Karpas-422 (cell line): Measurements from ENCODE around the gene TERF2IP. TPM values are rescaled to one million over a fixed set of nuclear protein-coding genes. Genes with fewer than 3 reads are reported as not detected.

Source experiments
- DNase-seq: peaks from one replicate; pipeline ENCODE4 v3.0.0-alpha.2; 2015
- H2AFZ ChIP-seq: fragments of 200-600 bp; sonication (generic); 2 replicates; pipeline ENCODE4 v1.6.1; 2014; ENCODE audit warnings: antibody characterized with exemption, low read length, mixed read lengths
- H3K27ac ChIP-seq: fragments of 200-600 bp; sonication (generic); 2 replicates; pipeline ENCODE4 v1.5.1; 2014; ENCODE audit warnings: mild to moderate bottlenecking, low read length, moderate library complexity
- H3K27me3 ChIP-seq: fragments of 200-600 bp; sonication (generic); 2 replicates; pipeline ENCODE4 v1.6.1; 2014; ENCODE audit warnings: low read length, mixed read lengths
- H3K36me3 ChIP-seq: fragments of 200-600 bp; sonication (generic); 2 replicates; pipeline ENCODE4 v1.6.1; 2014; ENCODE audit warnings: low read length, mixed read lengths; ENCODE audit not compliant: insufficient read depth
- H3K4me1 ChIP-seq: fragments of 200-600 bp; sonication (generic); 2 replicates; pipeline ENCODE4 v1.6.1; 2014; ENCODE audit warnings: mild to moderate bottlenecking, low read length, mixed read lengths
- H3K4me2 ChIP-seq: fragments of 200-600 bp; sonication (generic); 2 replicates; pipeline ENCODE4 v1.6.1; 2014; ENCODE audit warnings: low read length, low read depth, mild to moderate bottlenecking; ENCODE audit not compliant: poor library complexity, severe bottlenecking
- H3K4me3 ChIP-seq: fragments of 200-600 bp; sonication (generic); 2 replicates; pipeline ENCODE4 v1.5.1; 2014; ENCODE audit warnings: mild to moderate bottlenecking, antibody characterized with exemption, low read length, mixed read lengths
- H3K79me2 ChIP-seq: fragments of 200-600 bp; sonication (generic); 2 replicates; pipeline ENCODE4 v1.6.1; 2014; ENCODE audit warnings: mild to moderate bottlenecking, low read length, mixed read lengths
- H3K9ac ChIP-seq: fragments of 200-600 bp; sonication (generic); 2 replicates; pipeline ENCODE4 v1.6.0; 2014; ENCODE audit warnings: low read length
- H3K9me2 ChIP-seq: fragments of 200-600 bp; sonication (generic), shearing (Covaris generic); replicated peaks from 2 replicates; pipeline ENCODE4 v1.6.0; 2014; ENCODE audit warnings: mild to moderate bottlenecking, low read length, moderate library complexity; ENCODE audit not compliant: insufficient read depth
- H3K9me3 ChIP-seq: fragments of 300-700, 200-600 bp; sonication (generic); 2 replicates; pipeline ENCODE4 v1.6.1; 2014; ENCODE audit warnings: low read length, mixed read lengths
- H4K20me1 ChIP-seq: fragments of 200-600 bp; sonication (generic); 2 replicates; pipeline ENCODE4 v1.6.1; 2014; ENCODE audit warnings: mild to moderate bottlenecking, antibody characterized with exemption, low read length, low read depth; ENCODE audit not compliant: insufficient read depth
- total RNA-seq: library from RNA; depleted of rRNA; stranded (reverse); fragments of >200 nt; shearing (Covaris generic); gene quantifications from 2 replicates; pipeline ENCODE4 v1.2.3, GENCODE V29; 2014; ENCODE audit warnings: low replicate concordance; rRNA removed

Gene TERF2IP, protein sequence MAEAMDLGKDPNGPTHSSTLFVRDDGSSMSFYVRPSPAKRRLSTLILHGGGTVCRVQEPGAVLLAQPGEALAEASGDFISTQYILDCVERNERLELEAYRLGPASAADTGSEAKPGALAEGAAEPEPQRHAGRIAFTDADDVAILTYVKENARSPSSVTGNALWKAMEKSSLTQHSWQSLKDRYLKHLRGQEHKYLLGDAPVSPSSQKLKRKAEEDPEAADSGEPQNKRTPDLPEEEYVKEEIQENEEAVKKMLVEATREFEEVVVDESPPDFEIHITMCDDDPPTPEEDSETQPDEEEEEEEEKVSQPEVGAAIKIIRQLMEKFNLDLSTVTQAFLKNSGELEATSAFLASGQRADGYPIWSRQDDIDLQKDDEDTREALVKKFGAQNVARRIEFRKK
- total RNA-seq, result 50.2 and 72.0 TPM in 2 replicates

DNA sequence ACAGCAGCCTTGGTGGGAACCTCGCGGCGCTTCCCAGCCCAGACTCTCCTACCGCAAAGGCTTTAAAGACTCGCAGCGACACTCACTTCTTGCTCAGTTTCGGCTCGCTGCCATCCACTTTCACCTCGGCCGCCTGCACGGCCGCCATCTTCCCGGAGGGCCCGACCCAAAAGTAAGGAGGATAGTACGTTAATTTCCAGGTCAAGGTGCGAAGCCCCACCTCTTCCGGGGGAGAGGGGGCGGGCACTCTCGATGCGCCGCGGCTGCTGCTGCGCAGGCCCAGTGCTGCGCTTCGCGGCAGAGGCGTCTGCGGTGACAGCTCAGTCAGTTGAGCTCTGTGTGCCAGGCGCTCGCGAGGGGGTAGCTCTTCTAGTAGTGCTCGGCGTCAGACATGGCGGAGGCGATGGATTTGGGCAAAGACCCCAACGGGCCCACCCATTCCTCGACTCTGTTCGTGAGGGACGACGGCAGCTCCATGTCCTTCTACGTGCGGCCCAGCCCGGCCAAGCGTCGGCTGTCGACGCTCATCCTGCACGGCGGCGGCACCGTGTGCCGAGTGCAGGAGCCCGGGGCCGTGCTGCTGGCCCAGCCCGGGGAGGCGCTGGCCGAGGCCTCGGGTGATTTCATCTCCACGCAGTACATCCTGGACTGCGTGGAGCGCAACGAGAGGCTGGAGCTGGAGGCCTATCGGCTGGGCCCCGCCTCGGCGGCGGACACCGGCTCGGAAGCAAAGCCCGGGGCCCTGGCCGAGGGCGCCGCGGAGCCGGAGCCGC is at the start of gene TERF2IP, which contains the start of gene KARS1:
TSS of gene TERF2IP (plus strand) at position 282 of the 773 bp plus-strand sequence. CDS start at position 392, 110 bp downstream.
TSS of gene KARS1 (minus strand) at position 174 of the 773 bp plus-strand sequence. CDS start at position 148, 26 bp downstream.
- peak; percentile 97 for DNase-seq
- H3K9me3 ChIP-seq, result no peaks in the 10 kb centered on the region
- peak within 1 kb of the TSS; percentile 69 for H2AFZ ChIP-seq
- no peaks in the 10 kb centered on the region for H3K9me2 ChIP-seq
- peaks cover 23% of the 10 kb centered on the region for H4K20me1 ChIP-seq
- peak within 1 kb of the TSS; percentile 95 for H3K4me3 ChIP-seq
- peak within 1 kb of the TSS; percentile 92 for H3K27ac ChIP-seq
- H3K9ac ChIP-seq, result peak within 1 kb of the TSS; percentile 96
- H3K4me2 ChIP-seq, result peak within 1 kb of the TSS; percentile 98
- peaks cover 95% of the 10 kb centered on the region for H3K79me2 ChIP-seq
- no peaks in the 10 kb centered on the region for H3K27me3 ChIP-seq
- peaks cover 27% of the 10 kb centered on the region; the same call in 1 of the 2 replicates for H3K36me3 ChIP-seq
- peaks cover 56% of the 10 kb centered on the region for H3K4me1 ChIP-seq

DNA sequence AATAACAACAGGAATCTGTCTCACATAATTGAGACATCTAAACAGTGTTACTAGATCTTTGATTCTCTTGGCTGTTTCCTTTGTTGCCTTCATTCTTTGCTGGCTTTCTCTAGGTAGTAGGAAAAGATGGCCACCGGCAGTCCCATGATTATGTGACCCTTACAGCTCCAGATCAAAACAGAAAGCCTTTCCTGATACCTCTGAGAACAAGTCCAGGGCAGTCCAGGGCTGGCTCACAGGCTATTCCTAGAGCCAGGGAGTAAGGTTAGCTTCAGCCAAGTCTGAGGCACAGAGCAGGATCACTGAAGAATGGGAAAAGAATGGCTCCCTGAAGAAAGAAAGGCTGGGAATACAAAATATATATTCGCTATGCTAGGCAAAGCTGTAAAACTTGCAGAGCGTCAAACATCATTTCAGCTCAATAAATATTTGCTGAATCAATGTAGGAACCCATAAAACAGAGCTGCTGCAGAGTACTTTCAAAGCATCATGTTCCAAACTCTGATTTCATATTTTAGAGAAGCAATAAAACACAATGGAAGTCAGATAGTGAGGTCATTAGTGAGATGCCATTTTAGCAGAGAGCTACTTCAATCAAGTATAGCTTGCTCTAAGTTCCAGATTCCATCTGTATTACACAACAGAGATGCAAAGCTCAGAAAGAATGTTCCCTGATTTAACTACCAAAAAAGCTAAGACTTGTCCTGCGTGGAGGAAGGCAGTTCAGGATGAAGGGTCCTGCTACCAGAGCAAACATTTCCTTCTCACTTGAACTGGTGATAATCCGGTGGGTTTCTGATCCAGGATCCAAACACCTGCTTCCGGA is 47.9 kb upstream of the TERF2IP start:
- H3K4me2 ChIP-seq, result no peak overlapping the region
- peaks cover 46% of the 10 kb centered on the region for H3K36me3 ChIP-seq

DNA sequence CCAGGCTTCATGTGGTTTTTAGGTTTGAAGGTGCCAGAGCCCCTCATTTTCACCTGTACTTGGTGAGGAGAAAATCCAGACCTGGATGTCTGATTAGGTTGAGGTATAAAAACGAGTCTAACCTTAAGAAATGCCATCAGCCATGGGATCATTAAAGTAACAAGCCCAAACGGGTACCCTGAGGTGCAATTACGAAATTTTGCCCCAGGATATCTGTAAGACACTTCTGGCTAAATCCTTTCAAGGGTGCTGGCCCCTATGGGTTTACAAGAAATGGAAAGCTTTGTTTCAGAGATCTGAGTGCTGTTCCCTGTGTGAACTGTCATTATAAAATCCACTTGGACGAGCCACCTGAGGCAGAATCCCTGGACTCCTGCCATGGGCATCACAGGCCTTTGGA is 44.3 kb upstream of the TERF2IP start:
- Histone ChIP-seq H4K20me1 (no peaks in the 10 kb centered on the region), H3K9me3 (no peaks in the 10 kb centered on the region), H2AFZ (no peak overlapping the region), H3K36me3 (peaks cover 64% of the 10 kb centered on the region), H3K4me2 (no peak overlapping the region), H3K27me3 (no peaks in the 10 kb centered on the region), H3K4me3 (no peak overlapping the region), H3K27ac (no peak overlapping the region), H3K4me1 (no peaks in the 10 kb centered on the region), H3K9me2 (no peaks in the 10 kb centered on the region), H3K79me2 (0 out of 2 replicates have a peak, but pooled peaks cover 5% of the 10 kb centered on the region), H3K9ac (no peak overlapping the region)
- no peak for DNase-seq

More for the DNA sequence above, 47.9 kb upstream of the TERF2IP start:
- Histone ChIP-seq H3K9me2 (no peaks in the 10 kb centered on the region), H3K79me2 (no peaks in the 10 kb centered on the region), H3K9me3 (no peaks in the 10 kb centered on the region), H4K20me1 (no peaks in the 10 kb centered on the region), H2AFZ (no peak overlapping the region), H3K4me3 (no peak overlapping the region), H3K27ac (no peak overlapping the region), H3K27me3 (no peaks in the 10 kb centered on the region), H3K9ac (no peak overlapping the region), H3K4me1 (peaks cover 5% of the 10 kb centered on the region; the same call in 1 of the 2 replicates)
- DNase-seq, result no peak

DNA sequence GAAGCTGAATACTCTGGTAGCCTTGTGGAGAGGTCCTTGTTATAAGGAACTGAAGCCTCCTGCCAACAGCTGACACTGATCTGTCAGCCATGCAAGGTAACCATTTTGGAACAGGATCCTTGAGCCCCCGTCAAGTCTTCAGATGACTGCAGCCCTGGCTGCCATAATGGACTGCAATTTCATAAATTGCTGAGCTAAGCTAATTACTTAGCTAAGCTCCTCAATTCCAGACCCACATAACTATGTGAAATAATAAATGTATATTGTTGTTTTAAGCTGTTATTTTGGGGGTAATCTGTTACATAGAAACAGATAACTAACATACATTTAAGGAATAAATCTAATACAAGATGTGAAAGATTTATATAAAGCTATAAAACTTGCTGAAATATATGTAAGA is 41.1 kb upstream of the TERF2IP start:
- Histone ChIP-seq H3K9me3 (no peaks in the 10 kb centered on the region), H3K27me3 (no peaks in the 10 kb centered on the region), H3K27ac (no peak overlapping the region), H3K4me2 (no peak overlapping the region), H3K4me1 (no peaks in the 10 kb centered on the region), H3K9me2 (no peaks in the 10 kb centered on the region), H2AFZ (no peak overlapping the region), H3K4me3 (no peak overlapping the region), H3K9ac (no peak overlapping the region), H3K36me3 (peaks cover 60% of the 10 kb centered on the region), H4K20me1 (no peaks in the 10 kb centered on the region), H3K79me2 (peaks cover 14% of the 10 kb centered on the region)
- DNase-seq, result no peak

DNA sequence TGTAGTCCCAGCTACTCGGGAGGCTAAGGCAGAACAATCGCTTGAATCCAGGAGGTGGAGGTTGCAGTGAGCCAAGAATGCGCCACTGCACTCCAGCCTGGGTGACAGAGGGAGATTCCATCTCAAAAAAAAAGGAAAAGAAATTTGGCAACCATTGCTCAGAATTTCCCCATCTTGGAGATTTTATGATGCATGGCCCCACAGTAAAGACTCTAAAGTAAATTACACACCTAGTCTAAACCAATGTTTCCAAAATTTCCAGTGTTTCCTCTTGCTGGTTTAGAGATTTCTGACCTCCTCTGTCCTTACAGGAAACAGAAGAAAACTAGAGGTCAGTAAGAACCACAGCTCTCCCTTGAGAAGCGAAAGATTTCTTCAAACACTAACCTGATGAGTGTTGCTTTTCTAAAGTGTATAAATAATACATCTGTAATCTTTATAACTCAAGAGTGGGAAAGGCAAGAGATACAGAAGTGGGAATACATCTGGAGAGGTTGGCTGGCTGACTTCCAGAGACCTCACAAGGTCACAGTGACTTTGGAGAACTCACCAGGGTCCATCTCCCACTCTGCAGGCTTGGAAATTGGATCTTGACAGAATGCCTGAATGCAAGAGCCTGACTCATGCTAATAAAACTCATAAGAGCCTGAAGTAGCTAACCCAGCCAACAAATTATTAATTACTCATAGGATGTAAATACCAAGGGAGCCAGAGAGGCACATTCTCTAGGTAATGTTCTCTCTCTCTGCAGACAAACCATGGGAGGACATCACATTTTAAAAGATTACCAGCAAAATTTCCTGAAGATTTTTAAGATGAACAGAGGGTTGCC is 33.3 kb upstream of the TERF2IP start:
- Histone ChIP-seq H3K27ac (no peak overlapping the region), H2AFZ (no peak overlapping the region), H3K27me3 (no peaks in the 10 kb centered on the region), H3K4me3 (no peak overlapping the region), H3K36me3 (peaks cover 52% of the 10 kb centered on the region), H3K9me2 (no peaks in the 10 kb centered on the region), H3K4me1 (no peaks in the 10 kb centered on the region), H3K9me3 (no peaks in the 10 kb centered on the region), H3K79me2 (peaks cover 12% of the 10 kb centered on the region), H4K20me1 (no peaks in the 10 kb centered on the region), H3K9ac (no peak overlapping the region), H3K4me2 (no peak overlapping the region)
- no peak for DNase-seq

DNA sequence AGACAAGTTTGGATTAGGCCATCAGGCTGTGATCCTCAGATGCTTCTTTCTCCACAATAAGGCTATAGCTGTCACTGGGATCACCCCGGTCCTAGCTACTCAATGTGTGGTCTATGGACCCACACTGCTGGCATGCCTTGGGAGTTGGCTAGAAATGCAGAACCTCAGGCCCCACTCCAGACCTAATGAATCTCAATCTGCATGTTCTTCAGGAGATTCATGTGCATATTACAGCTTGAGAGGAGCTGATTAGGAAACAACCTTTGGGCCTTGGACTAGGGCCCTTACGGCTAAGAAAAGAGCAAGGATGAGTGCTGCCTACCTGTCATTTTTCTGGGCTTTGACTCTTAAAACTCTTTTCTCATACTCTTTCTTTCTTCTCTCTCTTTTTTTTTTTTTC is 32.0 kb upstream of the TERF2IP start:
- Histone ChIP-seq H3K27ac (no peak overlapping the region), H3K36me3 (peaks cover 58% of the 10 kb centered on the region), H3K4me3 (no peak overlapping the region), H4K20me1 (no peaks in the 10 kb centered on the region), H3K9me2 (no peaks in the 10 kb centered on the region), H3K9ac (no peak overlapping the region), H3K79me2 (peaks cover 12% of the 10 kb centered on the region), H3K4me2 (no peak overlapping the region), H3K27me3 (no peaks in the 10 kb centered on the region), H3K4me1 (no peaks in the 10 kb centered on the region), H3K9me3 (no peaks in the 10 kb centered on the region), H2AFZ (no peak overlapping the region)
- no peak for DNase-seq

DNA sequence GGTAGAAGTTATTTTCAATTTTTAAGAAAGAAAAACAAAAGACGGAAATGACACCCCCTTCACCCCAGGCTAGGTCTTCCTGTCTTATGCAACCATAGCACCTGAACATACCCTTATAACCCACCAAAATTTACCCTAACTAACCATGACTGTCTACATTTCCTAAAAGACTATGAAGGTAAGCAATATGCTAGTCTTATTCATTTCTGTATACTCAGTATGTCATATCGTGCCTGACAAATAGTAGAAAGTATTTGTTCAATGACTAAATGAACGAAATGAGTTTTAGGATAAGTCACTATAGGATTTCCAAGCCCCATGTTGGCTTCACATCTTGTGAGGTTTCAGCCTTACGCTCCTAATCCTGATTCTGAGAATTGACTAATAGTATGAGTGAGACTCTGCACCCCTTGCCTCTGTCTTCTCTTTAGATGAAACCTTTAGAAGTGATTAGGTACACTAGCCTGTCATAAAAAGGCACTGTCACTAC is 31.0 kb upstream of the TERF2IP start:
- no peaks in the 10 kb centered on the region for H4K20me1 ChIP-seq
- no peak overlapping the region for H2AFZ ChIP-seq
- DNase-seq, result no peak
- H3K4me3 ChIP-seq, result no peak overlapping the region
- no peaks in the 10 kb centered on the region for H3K9me2 ChIP-seq
- peaks cover 57% of the 10 kb centered on the region for H3K36me3 ChIP-seq
- no peaks in the 10 kb centered on the region for H3K27me3 ChIP-seq
- no peak overlapping the region for H3K9ac ChIP-seq
- H3K9me3 ChIP-seq, result no peaks in the 10 kb centered on the region
- no peak overlapping the region for H3K27ac ChIP-seq
- H3K4me2 ChIP-seq, result no peak overlapping the region
- peaks cover 7% of the 10 kb centered on the region for H3K4me1 ChIP-seq
- H3K79me2 ChIP-seq, result peaks cover 19% of the 10 kb centered on the region
